LoVo (cell line): Measurements from ENCODE around the gene TAS2R38.

ENCODE experiments used
- DNase-seq: peaks from one replicate; pipeline ENCODE4 v3.0.0-alpha.2; 2016; ENCODE audit warnings: low spot score

Gene TAS2R38

GRCh38 chr7:141976524-141977245 is 3.1 kb upstream of the TAS2R38 start:
- no peak for DNase-seq

GRCh38 chr7:141975806-141976523 is 2.4 kb upstream of the TAS2R38 start:
- DNase-seq: peak; percentile 86

- peak; percentile 50 for DNase-seq
Measured at GRCh38 chr7:141974831-141975230, 1.3 kb upstream of the TAS2R38 start.

- DNase-seq: no peak
Measured at GRCh38 chr7:141960687-141961422, 12.7 kb downstream of the TAS2R38 start.

GRCh38 chr7:141956084-141956483 is 17.5 kb downstream of the TAS2R38 start:
- no peak for DNase-seq

- DNase-seq: no peak
Measured at GRCh38 chr7:141954334-141954733, 19.2 kb downstream of the TAS2R38 start.

GRCh38 chr7:141952461-141952860 is 21.1 kb downstream of the TAS2R38 start:
- no peak for DNase-seq

- no peak for DNase-seq
Measured at GRCh38 chr7:141950806-141951205, 22.8 kb downstream of the TAS2R38 start.

- no peak for DNase-seq
Measured at GRCh38 chr7:141949911-141950310, 23.7 kb downstream of the TAS2R38 start.

GRCh38 chr7:141949451-141949850 is 24.1 kb downstream of the TAS2R38 start:
- DNase-seq: no peak

GRCh38 chr7:141949021-141949420 is 24.6 kb downstream of the TAS2R38 start:
- DNase-seq: no peak

GRCh38 chr7:141946796-141947195 is 26.8 kb downstream of the TAS2R38 start, which contains the start of gene CLEC5A:
Gene CLEC5A (minus strand): TSS chr7:141946974. CDS start chr7:141946292, 682 bp downstream.
- DNase-seq: no peak

- DNase-seq: no peak
Measured at GRCh38 chr7:141945356-141945755, 28.2 kb downstream of the TAS2R38 start.

- no peak for DNase-seq
Measured at GRCh38 chr7:141944811-141945210, 28.8 kb downstream of the TAS2R38 start.

GRCh38 chr7:141943846-141944245 is 29.7 kb downstream of the TAS2R38 start:
- DNase-seq: no peak

GRCh38 chr7:141941075-141941474 is 32.5 kb downstream of the TAS2R38 start:
- DNase-seq: no peak

- no peak for DNase-seq
Measured at GRCh38 chr7:141930211-141930610, 43.4 kb downstream of the TAS2R38 start.

GRCh38 chr7:141928845-141929195 is 44.8 kb downstream of the TAS2R38 start:
- DNase-seq: no peak

- DNase-seq: no peak
Measured at GRCh38 chr7:141928146-141928844, 45.3 kb downstream of the TAS2R38 start.
